ENCODE results near the gene ARRDC5. TPM values are rescaled to one million over a fixed set of nuclear protein-coding genes. Genes with fewer than 3 reads are reported as not detected.

ARRDC5 gene
- total and polyA plus RNA-seq, 2 of the 13 experiments (the other 11 are each of a cell fraction or from before 2014, with no cell fraction given), result not detected

DNA sequence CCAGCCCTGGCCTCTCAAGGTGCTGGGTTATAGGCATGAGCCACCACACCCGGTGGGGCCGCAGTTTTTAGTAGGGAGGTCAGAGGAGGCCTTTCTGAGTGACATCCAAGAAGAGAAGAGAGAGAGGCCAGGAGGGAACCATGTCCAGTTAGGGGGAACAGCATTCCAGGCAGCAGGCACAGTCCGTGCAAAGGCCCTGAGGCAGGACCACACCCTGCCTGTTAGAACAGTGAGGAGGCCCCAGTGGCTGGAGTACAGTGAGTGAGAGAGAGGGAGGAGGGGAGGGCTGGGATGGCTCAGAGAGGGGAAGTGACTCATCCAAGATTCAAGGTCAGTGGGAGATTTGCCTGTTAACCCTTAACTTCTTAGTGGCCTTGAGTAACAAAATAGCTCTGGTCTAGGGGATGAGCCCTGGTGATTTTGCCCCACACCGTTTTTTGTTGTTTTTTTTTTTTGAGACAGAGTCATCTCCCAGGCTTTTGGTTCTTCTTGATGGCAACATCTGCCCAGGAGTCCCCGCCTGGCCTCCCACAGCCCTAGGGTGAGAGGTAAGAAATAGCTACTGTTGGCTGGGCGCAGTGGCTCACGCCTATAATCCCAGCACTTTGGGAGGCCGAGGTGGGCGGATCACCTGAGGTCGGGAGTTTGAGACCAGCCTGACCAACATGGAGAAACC lies 32.5 kb downstream of the ARRDC5 start (continued):
- TF ChIP-seq, protein P1, sequence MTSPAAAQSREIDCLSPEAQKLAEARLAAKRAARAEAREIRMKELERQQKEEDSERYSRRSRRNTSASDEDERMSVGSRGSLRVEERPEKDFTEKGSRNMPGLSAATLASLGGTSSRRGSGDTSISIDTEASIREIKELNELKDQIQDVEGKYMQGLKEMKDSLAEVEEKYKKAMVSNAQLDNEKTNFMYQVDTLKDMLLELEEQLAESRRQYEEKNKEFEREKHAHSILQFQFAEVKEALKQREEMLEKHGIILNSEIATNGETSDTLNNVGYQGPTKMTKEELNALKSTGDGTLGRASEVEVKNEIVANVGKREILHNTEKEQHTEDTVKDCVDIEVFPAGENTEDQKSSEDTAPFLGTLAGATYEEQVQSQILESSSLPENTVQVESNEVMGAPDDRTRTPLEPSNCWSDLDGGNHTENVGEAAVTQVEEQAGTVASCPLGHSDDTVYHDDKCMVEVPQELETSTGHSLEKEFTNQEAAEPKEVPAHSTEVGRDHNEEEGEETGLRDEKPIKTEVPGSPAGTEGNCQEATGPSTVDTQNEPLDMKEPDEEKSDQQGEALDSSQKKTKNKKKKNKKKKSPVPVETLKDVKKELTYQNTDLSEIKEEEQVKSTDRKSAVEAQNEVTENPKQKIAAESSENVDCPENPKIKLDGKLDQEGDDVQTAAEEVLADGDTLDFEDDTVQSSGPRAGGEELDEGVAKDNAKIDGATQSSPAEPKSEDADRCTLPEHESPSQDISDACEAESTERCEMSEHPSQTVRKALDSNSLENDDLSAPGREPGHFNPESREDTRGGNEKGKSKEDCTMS (CRISPR knock-in tag; conservative IDR thresholded peaks at IDR 0.05), result no peak
- peak; percentile 75 for TF ChIP-seq RXRB (CRISPR knock-in tag; IDR thresholded peaks at IDR 0.05; ENCODE audit: borderline replicate concordance)
- TF ChIP-seq, protein P2, sequence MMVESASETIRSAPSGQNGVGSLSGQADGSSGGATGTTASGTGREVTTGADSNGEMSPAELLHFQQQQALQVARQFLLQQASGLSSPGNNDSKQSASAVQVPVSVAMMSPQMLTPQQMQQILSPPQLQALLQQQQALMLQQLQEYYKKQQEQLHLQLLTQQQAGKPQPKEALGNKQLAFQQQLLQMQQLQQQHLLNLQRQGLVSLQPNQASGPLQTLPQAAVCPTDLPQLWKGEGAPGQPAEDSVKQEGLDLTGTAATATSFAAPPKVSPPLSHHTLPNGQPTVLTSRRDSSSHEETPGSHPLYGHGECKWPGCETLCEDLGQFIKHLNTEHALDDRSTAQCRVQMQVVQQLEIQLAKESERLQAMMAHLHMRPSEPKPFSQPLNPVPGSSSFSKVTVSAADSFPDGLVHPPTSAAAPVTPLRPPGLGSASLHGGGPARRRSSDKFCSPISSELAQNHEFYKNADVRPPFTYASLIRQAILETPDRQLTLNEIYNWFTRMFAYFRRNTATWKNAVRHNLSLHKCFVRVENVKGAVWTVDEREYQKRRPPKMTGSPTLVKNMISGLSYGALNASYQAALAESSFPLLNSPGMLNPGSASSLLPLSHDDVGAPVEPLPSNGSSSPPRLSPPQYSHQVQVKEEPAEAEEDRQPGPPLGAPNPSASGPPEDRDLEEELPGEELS (CRISPR knock-in tag; IDR thresholded peaks at IDR 0.05), result peak; percentile 71
- TF ChIP-seq WIZ (CRISPR knock-in tag; IDR thresholded peaks at IDR 0.05), result no peak
- TF ChIP-seq ZNF484 (CRISPR knock-in tag; IDR thresholded peaks at IDR 0.05; ENCODE audit: borderline replicate concordance, low read depth), result no peak
- TF ChIP-seq, protein P3, sequence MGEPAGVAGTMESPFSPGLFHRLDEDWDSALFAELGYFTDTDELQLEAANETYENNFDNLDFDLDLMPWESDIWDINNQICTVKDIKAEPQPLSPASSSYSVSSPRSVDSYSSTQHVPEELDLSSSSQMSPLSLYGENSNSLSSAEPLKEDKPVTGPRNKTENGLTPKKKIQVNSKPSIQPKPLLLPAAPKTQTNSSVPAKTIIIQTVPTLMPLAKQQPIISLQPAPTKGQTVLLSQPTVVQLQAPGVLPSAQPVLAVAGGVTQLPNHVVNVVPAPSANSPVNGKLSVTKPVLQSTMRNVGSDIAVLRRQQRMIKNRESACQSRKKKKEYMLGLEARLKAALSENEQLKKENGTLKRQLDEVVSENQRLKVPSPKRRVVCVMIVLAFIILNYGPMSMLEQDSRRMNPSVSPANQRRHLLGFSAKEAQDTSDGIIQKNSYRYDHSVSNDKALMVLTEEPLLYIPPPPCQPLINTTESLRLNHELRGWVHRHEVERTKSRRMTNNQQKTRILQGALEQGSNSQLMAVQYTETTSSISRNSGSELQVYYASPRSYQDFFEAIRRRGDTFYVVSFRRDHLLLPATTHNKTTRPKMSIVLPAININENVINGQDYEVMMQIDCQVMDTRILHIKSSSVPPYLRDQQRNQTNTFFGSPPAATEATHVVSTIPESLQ (CRISPR knock-in tag; conservative IDR thresholded peaks at IDR 0.05), result no peak
- peak; percentile 90; the same call in 1 of the 2 replicates for TF ChIP-seq MZF1 (CRISPR knock-in tag; IDR thresholded peaks at IDR 0.05; ENCODE audit: borderline replicate concordance)
- TF ChIP-seq ZNF589 (CRISPR knock-in tag; conservative IDR thresholded peaks at IDR 0.05), result peak; percentile 71; the same call in 1 of the 2 replicates
- TF ChIP-seq RNF2 (conservative IDR thresholded peaks at IDR 0.05; ENCODE audit: low read depth), result no peak
- TF ChIP-seq, protein P4, sequence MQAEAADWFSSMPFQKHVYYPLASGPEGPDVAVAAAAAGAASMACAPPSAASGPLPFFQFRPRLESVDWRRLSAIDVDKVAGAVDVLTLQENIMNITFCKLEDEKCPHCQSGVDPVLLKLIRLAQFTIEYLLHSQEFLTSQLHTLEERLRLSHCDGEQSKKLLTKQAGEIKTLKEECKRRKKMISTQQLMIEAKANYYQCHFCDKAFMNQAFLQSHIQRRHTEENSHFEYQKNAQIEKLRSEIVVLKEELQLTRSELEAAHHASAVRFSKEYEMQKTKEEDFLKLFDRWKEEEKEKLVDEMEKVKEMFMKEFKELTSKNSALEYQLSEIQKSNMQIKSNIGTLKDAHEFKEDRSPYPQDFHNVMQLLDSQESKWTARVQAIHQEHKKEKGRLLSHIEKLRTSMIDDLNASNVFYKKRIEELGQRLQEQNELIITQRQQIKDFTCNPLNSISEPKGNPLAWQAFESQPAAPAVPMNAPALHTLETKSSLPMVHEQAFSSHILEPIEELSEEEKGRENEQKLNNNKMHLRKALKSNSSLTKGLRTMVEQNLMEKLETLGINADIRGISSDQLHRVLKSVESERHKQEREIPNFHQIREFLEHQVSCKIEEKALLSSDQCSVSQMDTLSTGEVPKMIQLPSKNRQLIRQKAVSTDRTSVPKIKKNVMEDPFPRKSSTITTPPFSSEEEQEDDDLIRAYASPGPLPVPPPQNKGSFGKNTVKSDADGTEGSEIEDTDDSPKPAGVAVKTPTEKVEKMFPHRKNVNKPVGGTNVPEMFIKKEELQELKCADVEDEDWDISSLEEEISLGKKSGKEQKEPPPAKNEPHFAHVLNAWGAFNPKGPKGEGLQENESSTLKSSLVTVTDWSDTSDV (CRISPR knock-in tag; IDR thresholded peaks at IDR 0.05), result no peak
- TF ChIP-seq SYNCRIP (IDR thresholded peaks at IDR 0.05; ENCODE audit: insufficient read depth, low read depth, low read length), result no peak
- no peak for TF ChIP-seq ZNF850 (CRISPR knock-in tag; conservative IDR thresholded peaks at IDR 0.05)
- TF ChIP-seq ZNF234 (CRISPR knock-in tag; conservative IDR thresholded peaks at IDR 0.05), result no peak
- TF ChIP-seq ZNF263 (CRISPR knock-in tag; IDR thresholded peaks at IDR 0.05), result peak; percentile 97
- TF ChIP-seq, protein P5, sequence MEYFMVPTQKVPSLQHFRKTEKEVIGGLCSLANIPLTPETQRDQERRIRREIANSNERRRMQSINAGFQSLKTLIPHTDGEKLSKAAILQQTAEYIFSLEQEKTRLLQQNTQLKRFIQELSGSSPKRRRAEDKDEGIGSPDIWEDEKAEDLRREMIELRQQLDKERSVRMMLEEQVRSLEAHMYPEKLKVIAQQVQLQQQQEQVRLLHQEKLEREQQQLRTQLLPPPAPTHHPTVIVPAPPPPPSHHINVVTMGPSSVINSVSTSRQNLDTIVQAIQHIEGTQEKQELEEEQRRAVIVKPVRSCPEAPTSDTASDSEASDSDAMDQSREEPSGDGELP (IDR thresholded peaks at IDR 0.05; ENCODE audit: borderline replicate concordance, low read depth), result no peak; the same call in 1 of the 2 replicates
- TF ChIP-seq ZSCAN12 (CRISPR knock-in tag; IDR thresholded peaks at IDR 0.05), result no peak
- TF ChIP-seq ARID2 (CRISPR knock-in tag; IDR thresholded peaks at IDR 0.05; ENCODE audit: borderline replicate concordance), result no peak
- TF ChIP-seq ZBTB7B (CRISPR knock-in tag; IDR thresholded peaks at IDR 0.05), result peak; percentile 54; the same call in 1 of the 2 replicates
- TF ChIP-seq ZNF652 (CRISPR knock-in tag; IDR thresholded peaks at IDR 0.05; ENCODE audit: borderline replicate concordance, low read depth), result peak; percentile 99
